LNCAP (cell line): ENCODE data around the gene ZNHIT1.

Experiments
- TF ChIP-seq, protein P1 (sequence below): fragments of 450-650 bp; IDR thresholded peaks from 2 replicates; pipeline ENCODE4 v1.5.1; 2017; ENCODE audit warnings: mild to moderate bottlenecking

The ZNHIT1 gene

DNA sequence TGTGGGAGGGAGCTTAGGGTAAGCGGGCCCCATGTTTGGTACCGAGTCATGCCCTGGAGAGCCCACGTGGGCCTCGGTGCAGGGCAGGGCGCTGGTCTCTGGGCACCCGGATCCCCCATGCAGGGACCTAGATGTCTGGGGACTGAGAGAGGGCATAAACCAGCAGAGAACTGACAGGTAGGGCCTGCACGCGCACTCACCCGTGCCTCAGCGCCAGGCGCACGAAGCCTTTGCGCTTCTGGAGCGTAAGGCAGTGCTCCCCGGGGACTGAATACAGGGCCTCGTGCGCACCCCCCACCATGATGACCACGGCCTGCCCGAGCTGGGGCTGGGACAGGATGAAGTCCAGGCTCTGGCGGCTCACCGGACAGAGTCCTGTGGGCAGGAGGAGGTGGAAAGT, 20.0 kb upstream of the ZNHIT1 start:
- TF ChIP-seq, protein P1, sequence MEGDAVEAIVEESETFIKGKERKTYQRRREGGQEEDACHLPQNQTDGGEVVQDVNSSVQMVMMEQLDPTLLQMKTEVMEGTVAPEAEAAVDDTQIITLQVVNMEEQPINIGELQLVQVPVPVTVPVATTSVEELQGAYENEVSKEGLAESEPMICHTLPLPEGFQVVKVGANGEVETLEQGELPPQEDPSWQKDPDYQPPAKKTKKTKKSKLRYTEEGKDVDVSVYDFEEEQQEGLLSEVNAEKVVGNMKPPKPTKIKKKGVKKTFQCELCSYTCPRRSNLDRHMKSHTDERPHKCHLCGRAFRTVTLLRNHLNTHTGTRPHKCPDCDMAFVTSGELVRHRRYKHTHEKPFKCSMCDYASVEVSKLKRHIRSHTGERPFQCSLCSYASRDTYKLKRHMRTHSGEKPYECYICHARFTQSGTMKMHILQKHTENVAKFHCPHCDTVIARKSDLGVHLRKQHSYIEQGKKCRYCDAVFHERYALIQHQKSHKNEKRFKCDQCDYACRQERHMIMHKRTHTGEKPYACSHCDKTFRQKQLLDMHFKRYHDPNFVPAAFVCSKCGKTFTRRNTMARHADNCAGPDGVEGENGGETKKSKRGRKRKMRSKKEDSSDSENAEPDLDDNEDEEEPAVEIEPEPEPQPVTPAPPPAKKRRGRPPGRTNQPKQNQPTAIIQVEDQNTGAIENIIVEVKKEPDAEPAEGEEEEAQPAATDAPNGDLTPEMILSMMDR = no peak

DNA sequence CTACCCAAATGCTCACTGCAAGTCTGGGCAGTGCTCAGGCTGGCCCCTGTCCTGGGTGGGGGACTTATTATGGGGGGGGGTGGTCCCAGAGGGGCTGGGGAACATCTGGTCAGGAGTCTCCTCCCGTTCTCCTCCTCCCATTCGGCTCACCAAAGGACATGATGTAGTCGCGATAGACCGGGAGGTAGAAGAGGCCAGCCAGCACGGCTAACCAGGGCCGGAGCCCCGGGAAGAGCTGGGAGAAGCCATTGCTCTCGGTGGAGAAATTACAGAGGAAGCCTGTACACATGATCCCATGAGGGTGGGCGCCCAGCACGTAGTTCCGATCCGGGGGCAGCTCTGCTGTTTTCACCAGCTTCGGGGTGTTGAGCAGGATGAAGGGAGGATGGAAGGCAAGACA, 19.5 kb upstream of the ZNHIT1 start:
- TF ChIP-seq, protein P1 = no peak

DNA sequence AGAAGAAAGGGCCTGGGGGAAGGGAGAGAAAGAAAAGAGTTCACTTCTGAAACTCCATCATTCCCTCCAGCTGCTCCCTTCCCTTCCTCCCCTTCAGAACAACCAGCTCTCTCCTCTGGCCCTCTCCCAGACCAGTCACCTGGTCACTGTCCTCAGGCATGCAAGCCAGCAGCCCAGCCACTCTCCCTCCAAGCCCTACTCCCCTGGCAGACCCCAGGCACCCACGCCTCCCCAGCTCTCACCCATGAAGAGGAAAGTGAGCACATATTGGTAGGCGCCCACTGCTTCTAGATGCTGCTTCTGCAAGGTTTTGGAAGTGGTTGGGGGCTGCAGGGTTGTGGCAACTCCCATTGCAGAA, 17.5 kb upstream of the ZNHIT1 start:
- TF ChIP-seq, protein P1 = no peak

DNA sequence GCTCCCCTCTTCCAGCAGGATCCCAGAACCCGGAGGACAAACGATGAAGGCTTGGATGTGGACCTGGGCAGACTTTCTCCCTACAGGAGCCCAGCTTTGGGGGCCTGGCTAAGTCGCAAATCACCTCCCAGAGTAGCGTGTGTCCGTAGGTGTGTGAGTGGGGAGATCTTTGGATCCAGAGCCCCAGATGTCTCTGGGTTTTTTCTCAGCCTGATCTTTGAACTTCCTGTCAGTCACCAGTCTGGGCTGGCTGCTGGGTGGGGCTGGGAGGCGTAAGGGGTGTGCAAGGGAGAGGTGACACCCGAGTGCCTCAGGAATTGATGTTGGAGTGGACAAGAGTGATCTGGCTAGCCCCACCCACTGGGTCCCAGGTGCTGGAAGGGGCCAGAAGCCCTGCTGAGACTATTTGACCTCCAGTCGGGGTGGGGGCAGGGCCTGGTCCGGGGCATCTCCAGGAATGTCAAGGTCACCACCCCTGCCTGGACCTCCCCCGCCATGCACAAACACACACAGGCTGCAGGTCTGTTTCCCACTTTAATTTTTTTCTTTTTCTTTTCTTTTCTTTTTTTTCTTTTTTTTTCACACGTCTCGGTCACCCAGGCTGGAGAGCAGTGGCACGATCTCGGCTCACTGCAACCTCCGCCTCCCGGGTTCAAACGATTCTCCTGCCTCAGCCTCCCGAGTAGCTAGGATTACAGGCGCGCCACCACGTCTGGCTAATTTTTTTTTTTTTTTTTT, 16.9 kb upstream of the ZNHIT1 start, which contains the start of gene MOGAT3:
MOGAT3 (minus strand) TSS at position 175 of the 738 bp plus-strand sequence. CDS start 182 bp downstream, outside the sequence.
- TF ChIP-seq, protein P1 = no peak

DNA sequence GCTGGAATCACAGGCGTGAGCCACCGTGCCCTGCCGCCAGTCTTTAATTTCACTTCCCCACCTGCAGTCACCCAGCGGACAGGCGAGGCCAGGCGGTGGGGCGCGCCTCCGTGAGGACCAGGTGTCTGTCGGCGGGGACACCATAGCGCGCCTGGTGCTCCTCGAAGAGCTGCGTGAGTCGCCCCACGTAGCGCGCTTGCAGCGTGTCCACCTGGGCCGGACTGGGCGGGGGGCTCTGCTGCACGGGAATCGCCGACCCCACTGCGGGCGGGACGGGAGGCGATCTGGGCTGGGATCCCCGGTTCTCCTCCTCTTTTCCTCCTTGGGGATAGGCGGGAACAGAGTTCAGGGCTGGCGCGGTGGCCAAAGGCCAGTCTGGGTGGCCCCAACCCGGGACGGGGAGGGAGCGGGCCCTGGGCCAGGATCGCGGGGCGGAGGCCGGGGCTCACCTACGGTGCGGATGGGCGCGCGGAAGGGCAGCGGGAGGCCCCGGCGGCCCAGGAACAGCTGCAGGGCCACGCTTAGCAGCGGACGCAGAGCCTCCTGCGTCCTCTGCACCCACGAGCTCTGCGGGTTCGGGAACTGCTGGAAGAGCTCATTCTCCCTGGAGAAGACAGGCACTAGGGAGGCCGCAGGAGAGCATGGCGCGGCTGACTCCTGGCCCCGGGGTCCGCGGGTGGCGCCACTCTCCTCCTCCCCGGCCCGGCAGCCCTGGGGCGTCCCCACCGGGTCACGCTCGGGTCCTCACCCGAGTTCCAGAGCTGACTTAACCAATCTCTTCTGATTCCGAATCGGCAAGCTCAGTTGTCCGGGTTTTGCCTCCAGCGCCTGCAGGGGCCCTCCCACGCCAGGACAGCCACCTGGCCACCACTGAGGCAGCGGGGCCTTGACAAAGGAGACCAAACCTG, 16.0 kb upstream of the ZNHIT1 start:
- TF ChIP-seq, protein P1 = no peak

DNA sequence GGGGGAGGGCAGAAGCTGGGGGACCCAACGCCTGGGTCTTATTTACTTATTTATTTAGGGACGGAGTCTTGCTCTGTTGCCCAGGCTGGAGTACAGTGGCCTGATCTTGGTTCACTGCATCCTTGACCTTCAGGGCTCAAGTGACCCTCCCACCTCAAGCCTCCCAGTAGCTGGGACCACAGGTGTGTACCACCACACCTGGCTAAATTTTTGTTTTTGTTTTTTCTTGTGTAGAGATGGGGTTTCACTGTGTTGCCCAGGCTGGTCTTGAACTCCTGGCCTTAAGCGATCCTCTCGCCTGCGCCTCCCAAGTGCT, 15.4 kb upstream of the ZNHIT1 start:
- TF ChIP-seq, protein P1 = no peak

DNA sequence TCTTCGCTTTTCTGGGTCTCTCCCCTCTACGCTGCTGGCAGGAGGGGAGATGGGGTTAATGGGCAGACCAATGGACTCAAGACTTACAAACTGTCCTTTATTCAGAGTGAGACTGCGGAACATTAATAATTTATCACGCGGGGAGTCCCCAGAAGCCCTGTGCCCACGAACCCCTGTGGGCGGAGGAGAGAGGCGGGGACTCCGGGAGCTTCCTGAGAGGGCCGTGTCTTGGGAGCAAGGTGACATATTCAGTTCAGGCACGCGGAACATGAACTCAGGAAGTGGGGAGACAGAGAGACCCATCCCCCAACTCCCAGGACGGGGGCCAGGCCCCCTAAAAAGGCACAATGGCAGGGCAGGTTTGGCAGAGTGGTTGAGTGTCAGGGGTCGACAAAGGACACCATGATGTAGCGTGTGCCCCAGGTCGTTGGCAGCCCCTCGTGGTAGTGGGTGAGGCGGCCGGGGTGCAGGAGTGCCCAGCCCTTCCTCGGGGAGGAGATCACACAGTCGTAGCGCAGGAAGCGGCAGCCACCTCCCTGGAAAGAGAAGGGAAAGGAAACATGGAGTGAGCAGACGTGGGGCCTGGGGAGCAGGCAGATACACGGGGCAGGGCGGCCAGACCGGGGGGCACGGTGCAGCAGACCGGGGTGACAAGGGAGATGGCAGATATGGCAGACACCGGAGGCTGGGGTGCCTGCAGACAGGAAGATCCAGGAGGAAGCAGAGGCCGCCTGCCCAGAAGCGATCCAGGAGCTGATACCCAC, 11.9 kb upstream of the ZNHIT1 start:
- TF ChIP-seq, protein P1 = no peak
